A673 (cell line): ENCODE data around the gene RASA3.

Experiments used
- CTCF ChIP-seq: fragments of 300-800, 200-600 bp; sonication (generic); conservative IDR thresholded peaks from 2 replicates; pipeline ENCODE4 v1.5.1; 2017; ENCODE audit warnings: low read depth, mild to moderate bottlenecking, antibody characterized with exemption, low read length, moderate library complexity, mixed read lengths
- EZH2 ChIP-seq: fragments of 200-600 bp; sonication (generic); IDR thresholded peaks from 2 replicates; pipeline ENCODE4 v1.6.1; 2017; ENCODE audit warnings: borderline replicate concordance, low read depth, mild to moderate bottlenecking, mixed read lengths, antibody characterized with exemption, low read length; ENCODE audit not compliant: poor library complexity, severe bottlenecking

DNA sequence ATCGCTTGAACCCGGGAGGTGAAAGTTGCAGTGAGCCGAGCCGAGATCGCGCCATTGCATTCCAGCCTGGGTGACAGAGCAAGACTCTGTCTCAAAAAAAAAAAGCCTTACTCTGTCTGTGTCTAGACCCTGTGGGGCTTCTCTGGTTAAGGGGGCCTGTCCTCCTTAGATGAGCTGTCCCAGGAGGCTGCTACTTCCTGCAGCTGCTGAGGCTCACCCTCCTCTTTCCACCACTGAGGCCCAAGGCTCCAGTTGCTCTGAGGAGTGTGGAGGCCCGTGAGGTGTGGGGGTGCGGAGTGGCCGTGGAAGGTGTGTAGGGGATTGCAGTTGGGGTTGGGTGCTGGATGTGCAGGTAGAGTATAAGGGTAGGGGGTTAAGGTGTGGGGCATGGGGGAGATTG, 22.1 kb upstream of the RASA3 start:
- TF ChIP-seq CTCF (no peak), EZH2 (no peak)
